HL-60 (cell line): ENCODE data around the gene PRDM1.

Experiments used
- GABPA ChIP-seq: IDR thresholded peaks from 2 replicates; pipeline ENCODE4 v1.6.1; 2012; ENCODE audit warnings: low read depth
- POLR2AphosphoS5 ChIP-seq: IDR thresholded peaks from 2 replicates; pipeline ENCODE4 v1.6.1; 2012; ENCODE audit warnings: low read depth

DNA sequence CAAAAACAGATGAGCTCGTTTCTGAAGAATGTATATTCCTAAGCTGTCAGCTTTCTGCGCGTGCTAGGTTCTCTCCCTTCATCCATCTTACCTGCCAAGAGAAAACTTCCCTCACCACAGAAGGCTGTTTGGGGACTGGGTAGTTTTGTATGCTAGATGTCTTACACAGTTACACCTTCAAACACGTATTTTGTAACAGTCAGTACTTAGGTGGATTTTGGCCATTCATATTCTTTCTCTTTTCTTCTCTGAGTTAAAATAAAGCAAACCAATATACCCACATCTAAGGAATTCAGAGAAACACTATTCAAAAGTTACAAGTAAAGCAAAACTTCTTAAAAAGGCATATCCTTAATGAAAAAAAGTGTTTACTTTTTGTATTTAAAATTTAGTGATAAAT, 35.6 kb upstream of the PRDM1 start:
- TF ChIP-seq GABPA: no peak
- no peak for TF ChIP-seq POLR2AphosphoS5
